Measurements from ENCODE around the gene TTC39C.

- TF ChIP-seq CTCF (IDR thresholded peaks at IDR 0.05): no peak
- no peak for TF ChIP-seq POLR2AphosphoS5 (IDR thresholded peaks at IDR 0.05)
These were observed 127.8 kb downstream of the TTC39C start for GRCh38 chr18:24142376-24142775.

Data from breast epithelium (tissue), 3 donors.